B cell (primary cell): ENCODE data around the gene ADCY2. TPM values are rescaled to one million over a fixed set of nuclear protein-coding genes. Genes with fewer than 3 reads are reported as not detected.

Experiments used
- ATAC-seq: fragments of 200-7000 bp; cut with Tn5 transposase; one replicate; pipeline ENCODE4 v1.10.0; 2021; ENCODE audit warnings: low read depth, mild to moderate bottlenecking, moderate number of reproducible peaks, moderate library complexity
- CTCF ChIA-PET: fragments of 350-600 bp; sonication (Branson Sonifier 250); formaldehyde crosslinking; loops from one replicate; lab custom pipeline; 2021; ENCODE audit warnings: antibody characterized with exemption, inconsistent platforms; lab: Charles Lee
- POLR2A ChIA-PET: fragments of 350-600 bp; sonication (Branson Sonifier 250); formaldehyde crosslinking; loops from one replicate; lab custom pipeline; 2021; ENCODE audit warnings: antibody characterized with exemption; lab: Charles Lee
- DNase-seq: peaks from one replicate; pipeline ENCODE4 v3.0.0; 2013
- H2AFZ ChIP-seq: 2 replicates; pipeline ENCODE4 v1.6.1; 2012; ENCODE audit warnings: mild to moderate bottlenecking, low read depth, low read length; ENCODE audit not compliant: insufficient read depth, poor library complexity, severe bottlenecking
- H3K27ac ChIP-seq, 2 donors: 1 replicate in 1 of 2; 2 replicates in 1 of 2; pipeline ENCODE4 v1.5.1; 2012 to 2013; ENCODE audit warnings: low read length in 2 of 2, mild to moderate bottlenecking in 2 of 2, moderate library complexity in 1 of 2
- H3K27me3 ChIP-seq, 4 experiments: fragments of 200-600 bp in 1 of 4; sonication (generic) in 1 of 4; replicated peaks in 1 of 4; 1 replicate in 2 of 4; 2 replicates in 2 of 4; pipeline versions ENCODE4 v1.6.1 to v1.7.0; 2013 to 2016; ENCODE audit warnings: low read length in 3 of 4, mild to moderate bottlenecking in 2 of 4, mixed read lengths in 1 of 4, moderate library complexity in 1 of 4; ENCODE audit not compliant: insufficient read depth in 4 of 4, control insufficient read depth in 3 of 4; ENCODE audit errors: control extremely low read depth in 1 of 4
- H3K36me3 ChIP-seq, 2 experiments: replicated peaks in 1 of 2; 1 replicate in 1 of 2; 2 replicates in 1 of 2; pipeline versions ENCODE4 v1.6.1 to v1.7.1; 2013; ENCODE audit warnings: low read length in 1 of 2; ENCODE audit not compliant: insufficient read depth in 2 of 2, control insufficient read depth in 1 of 2; ENCODE audit errors: control extremely low read depth in 1 of 2, extremely low read depth in 1 of 2
- H3K4me1 ChIP-seq, 2 donors: fragments of 200-600 bp in 1 of 2; sonication (generic) in 1 of 2; 1 replicate in 1 of 2; 2 replicates in 1 of 2; pipeline versions ENCODE4 v1.5.1 to v1.6.1; 2013 to 2017; ENCODE audit warnings: low read length in 2 of 2; ENCODE audit not compliant: control insufficient read depth in 2 of 2, insufficient read depth in 2 of 2
- H3K4me2 ChIP-seq: replicated peaks from 2 replicates; pipeline ENCODE3; 2012; ENCODE audit warnings: mild to moderate bottlenecking, low read depth, low read length; ENCODE audit not compliant: poor library complexity, severe bottlenecking
- H3K4me3 ChIP-seq, 5 experiments: fragments of 200-600 bp in 1 of 5; sonication (generic) in 1 of 5; 1 replicate in 3 of 5; 2 replicates in 2 of 5; pipeline versions ENCODE4 v1.5.1 to v1.7.0; 2011 to 2016; ENCODE audit warnings: low read length in 4 of 5, mild to moderate bottlenecking in 4 of 5, low read depth in 2 of 5, control low read depth in 1 of 5, moderate library complexity in 1 of 5; ENCODE audit not compliant: insufficient read depth in 1 of 5; ENCODE audit errors: control extremely low read depth in 1 of 5, extremely low read depth in 1 of 5
- H3K79me2 ChIP-seq: fragments of 200-600 bp; sonication (generic); one replicate; pipeline ENCODE4 v1.6.0; 2016; ENCODE audit warnings: low read length; ENCODE audit not compliant: control insufficient read depth, insufficient read depth
- H3K9ac ChIP-seq: fragments of 200-600 bp; sonication (generic); 2 replicates; pipeline ENCODE4 v1.6.1; 2017; ENCODE audit warnings: mild to moderate bottlenecking, low read length, moderate library complexity
- H3K9me3 ChIP-seq, 3 donors: one replicate each; pipeline versions ENCODE4 v1.6.1 to v1.7.1; 2013; ENCODE audit warnings: low read length in 2 of 3; ENCODE audit not compliant: control insufficient read depth in 2 of 3, insufficient read depth in 1 of 3; ENCODE audit errors: control extremely low read depth in 1 of 3
- H4K20me1 ChIP-seq: 2 replicates; pipeline ENCODE4 v1.6.0; 2012; ENCODE audit warnings: mild to moderate bottlenecking, low read length; ENCODE audit not compliant: insufficient read depth, control insufficient read depth, poor library complexity, severe bottlenecking
- H3K27ac Mint-ChIP-seq: one replicate; pipeline ENCODE4 v1.8.0; 2021; ENCODE audit warnings: mixed read lengths
- H3K27me3 Mint-ChIP-seq: one replicate; pipeline ENCODE4 v1.8.0; 2021; ENCODE audit warnings: mixed read lengths
- H3K4me1 Mint-ChIP-seq: one replicate; pipeline ENCODE4 v1.8.0; 2021; ENCODE audit warnings: mixed read lengths
- H3K4me3 Mint-ChIP-seq: one replicate; pipeline ENCODE4 v1.8.0; 2021; ENCODE audit warnings: mixed read lengths
- H3K9me3 Mint-ChIP-seq: one replicate; pipeline ENCODE4 v1.8.0; 2022; ENCODE audit warnings: mixed read lengths; ENCODE audit not compliant: insufficient read depth
- EZH2 ChIP-seq: IDR thresholded peaks from 2 replicates; pipeline ENCODE4 v1.6.1; 2012; ENCODE audit warnings: borderline replicate concordance, low read depth, mild to moderate bottlenecking, moderate library complexity, low read length; ENCODE audit not compliant: insufficient read depth, poor library complexity, severe bottlenecking
- WGBS: methylation state at CpG from one replicate; pipeline ENCODE4 v1.1.5; 2013; ENCODE audit warnings: missing lambda C conversion rate; ENCODE audit not compliant: insufficient coverage; 5-methylcytosine and 5-hydroxymethylcytosine counted together
- intact Hi-C: fragments of 100-400 bp; cut with micrococcal nuclease; formaldehyde crosslinking; loops from one replicate; pipeline ENCODE4 v1.10.0; 2022
- polyA plus RNA-seq: library from polyadenylated mRNA; depleted of rRNA; stranded (reverse); fragments of >200 nt; gene quantifications from 2 replicates; pipeline ENCODE4 v1.2.3, GENCODE V29; 2012
- total RNA-seq, 2 donors: library from RNA; stranded (reverse); fragments of 120-200 nt in 1 of 2; gene quantifications; 1 replicate in 1 of 2; 2 replicates in 1 of 2; pipeline versions ENCODE4 v1.2.3 to v1.2.4, GENCODE V29; 2013 to 2022
- TF ChIP-seq, protein P1 (sequence below): fragments of 200-600 bp; IDR thresholded peaks from one replicate; pipeline ENCODE4 v1.8.0; 2022; ENCODE audit warnings: antibody characterized with exemption, mild to moderate bottlenecking

The ADCY2 gene
- total and polyA plus RNA-seq, 2 donors (not counting 1 experiment from before 2014, with no cell fraction given): not detected

DNA sequence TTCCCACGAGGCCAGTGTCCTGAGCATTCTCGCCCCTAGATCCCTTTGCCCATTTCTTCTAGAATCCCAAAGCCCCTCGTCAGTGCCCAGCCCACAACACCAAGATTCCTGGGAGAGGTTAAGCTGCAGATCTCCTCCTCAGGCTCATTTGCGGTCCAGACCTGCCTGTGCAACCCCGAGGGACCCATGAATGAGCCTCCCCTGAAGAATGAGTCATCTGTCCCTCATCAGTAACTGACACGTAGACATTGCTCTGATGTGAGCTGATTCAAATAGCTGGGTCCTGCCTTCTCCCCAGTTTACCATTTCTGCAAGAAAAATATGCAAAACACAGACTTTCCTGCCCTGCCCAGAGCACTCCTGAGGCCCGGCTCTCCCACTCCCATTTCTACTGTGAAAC lies 92.8 kb downstream of the ADCY2 start:
- Histone ChIP-seq H3K79me2 (no peaks in the 10 kb centered on the region), H2AFZ (no peak overlapping the region), H4K20me1 (no peaks in the 10 kb centered on the region), H3K27ac (no peak overlapping the region), H3K9me3 (peaks cover 0 to 8% (median 0%) of the 10 kb centered on the region in 3 donors), H3K27me3 (no peaks in the 10 kb centered on the region), H3K4me3 (no peak overlapping the region), H3K36me3 (no peaks in the 10 kb centered on the region), H3K4me1 (no peaks in the 10 kb centered on the region), H3K4me2 (no peak overlapping the region), H3K9ac (no peak overlapping the region)
- intact Hi-C loops: no loop called here
- TF ChIP-seq EZH2: no peak
- TF ChIP-seq, protein P1, sequence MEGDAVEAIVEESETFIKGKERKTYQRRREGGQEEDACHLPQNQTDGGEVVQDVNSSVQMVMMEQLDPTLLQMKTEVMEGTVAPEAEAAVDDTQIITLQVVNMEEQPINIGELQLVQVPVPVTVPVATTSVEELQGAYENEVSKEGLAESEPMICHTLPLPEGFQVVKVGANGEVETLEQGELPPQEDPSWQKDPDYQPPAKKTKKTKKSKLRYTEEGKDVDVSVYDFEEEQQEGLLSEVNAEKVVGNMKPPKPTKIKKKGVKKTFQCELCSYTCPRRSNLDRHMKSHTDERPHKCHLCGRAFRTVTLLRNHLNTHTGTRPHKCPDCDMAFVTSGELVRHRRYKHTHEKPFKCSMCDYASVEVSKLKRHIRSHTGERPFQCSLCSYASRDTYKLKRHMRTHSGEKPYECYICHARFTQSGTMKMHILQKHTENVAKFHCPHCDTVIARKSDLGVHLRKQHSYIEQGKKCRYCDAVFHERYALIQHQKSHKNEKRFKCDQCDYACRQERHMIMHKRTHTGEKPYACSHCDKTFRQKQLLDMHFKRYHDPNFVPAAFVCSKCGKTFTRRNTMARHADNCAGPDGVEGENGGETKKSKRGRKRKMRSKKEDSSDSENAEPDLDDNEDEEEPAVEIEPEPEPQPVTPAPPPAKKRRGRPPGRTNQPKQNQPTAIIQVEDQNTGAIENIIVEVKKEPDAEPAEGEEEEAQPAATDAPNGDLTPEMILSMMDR: no peak
- no peak for ATAC-seq
- no peaks in the 10 kb centered on the region for H3K4me1 Mint-ChIP-seq
- no peak overlapping the region for H3K27ac Mint-ChIP-seq
- POLR2A ChIA-PET: no interaction called here
- CTCF ChIA-PET: no interaction called here
- no peak overlapping the region for H3K4me3 Mint-ChIP-seq
- DNase-seq: no peak
- peaks cover 8% of the 10 kb centered on the region for H3K9me3 Mint-ChIP-seq
- WGBS: 74% methylated on average over 7 of the region's 7 CpGs
- no peaks in the 10 kb centered on the region for H3K27me3 Mint-ChIP-seq

DNA sequence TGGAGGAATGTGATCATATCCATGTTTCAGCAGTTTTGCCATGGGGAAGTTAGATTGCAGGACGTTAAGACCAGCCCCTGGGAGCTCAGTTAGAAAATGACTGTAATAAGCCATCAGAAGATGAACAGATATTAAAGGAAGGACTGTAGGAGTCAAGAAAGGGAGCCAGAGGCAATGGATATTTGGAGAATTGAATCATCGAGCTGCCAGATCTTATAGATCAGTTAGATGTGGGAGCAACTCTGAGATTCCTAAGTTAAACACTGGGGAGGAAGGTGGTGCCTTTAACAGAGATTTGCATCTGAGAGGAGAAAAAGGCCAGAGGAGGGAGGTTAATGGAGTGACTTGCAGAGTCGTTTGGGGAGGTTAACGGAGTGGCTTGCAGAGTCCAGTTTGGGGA lies 96.4 kb downstream of the ADCY2 start:
- H3K9me3 ChIP-seq: peaks cover 0 to 14% (median 0%) of the 10 kb centered on the region in 3 donors
- POLR2A ChIA-PET: no interaction called here
- Mint-ChIP-seq H3K4me3 (no peak overlapping the region), H3K9me3 (peaks cover 8% of the 10 kb centered on the region), H3K27me3 (no peaks in the 10 kb centered on the region), H3K4me1 (no peaks in the 10 kb centered on the region), H3K27ac (no peak overlapping the region)
- H3K79me2 ChIP-seq: no peaks in the 10 kb centered on the region
- intact Hi-C loops: no loop called here
- CTCF ChIA-PET: no interaction called here
- H3K9ac ChIP-seq: no peak overlapping the region
- ATAC-seq (no peak), DNase-seq (no peak)
- TF ChIP-seq, protein P1: no peak
- TF ChIP-seq EZH2: no peak
- H3K4me3 ChIP-seq: no peak overlapping the region
- 77% methylated on average over 4 of the region's 4 CpGs for WGBS
- no peaks in the 10 kb centered on the region for H3K27me3 ChIP-seq
- no peaks in the 10 kb centered on the region for H3K36me3 ChIP-seq
- H3K4me1 ChIP-seq: no peaks in the 10 kb centered on the region
- no peaks in the 10 kb centered on the region for H4K20me1 ChIP-seq
- no peak overlapping the region for H3K4me2 ChIP-seq
- H3K27ac ChIP-seq: no peak overlapping the region
- no peak overlapping the region for H2AFZ ChIP-seq
